Measurements from ENCODE around the gene MYH15.
A peak's percentile ranks its signal among the peaks of the same experiment; 100 is the strongest.

Gene MYH15

GRCh38 chr3:108509871-108510270 lies 525 bp downstream of the MYH15 start:
- no peak for DNase-seq (ENCODE audit: low spot score)

GRCh38 chr3:108509263-108509662 lies 1.1 kb downstream of the MYH15 start:
- DNase-seq (ENCODE audit: low spot score): no peak

GRCh38 chr3:108507902-108508301 lies 2.5 kb downstream of the MYH15 start:
- DNase-seq (ENCODE audit: low spot score): no peak

- no peak for DNase-seq (ENCODE audit: low spot score)
These were observed 4.6 kb downstream of the MYH15 start for GRCh38 chr3:108505811-108506210.

GRCh38 chr3:108503722-108504121 lies 6.7 kb downstream of the MYH15 start:
- no peak for DNase-seq (ENCODE audit: low spot score)

GRCh38 chr3:108501535-108501934 lies 8.9 kb downstream of the MYH15 start:
- DNase-seq (ENCODE audit: low spot score): no peak

- no peak for DNase-seq (ENCODE audit: low spot score)
These were observed 9.7 kb downstream of the MYH15 start for GRCh38 chr3:108500728-108501127.

- no peak for DNase-seq (ENCODE audit: low spot score)
These were observed 13.1 kb downstream of the MYH15 start for GRCh38 chr3:108497271-108497670.

- no peak for DNase-seq (ENCODE audit: low spot score)
These were observed 14.7 kb downstream of the MYH15 start for GRCh38 chr3:108495717-108496116.

- DNase-seq (ENCODE audit: low spot score): no peak
These were observed 15.4 kb downstream of the MYH15 start for GRCh38 chr3:108494906-108495531.

GRCh38 chr3:108493862-108494261 lies 16.5 kb downstream of the MYH15 start:
- DNase-seq (ENCODE audit: low spot score): no peak

- DNase-seq (ENCODE audit: low spot score): no peak
These were observed 18.9 kb downstream of the MYH15 start for GRCh38 chr3:108491456-108491855.

GRCh38 chr3:108489776-108490175 lies 20.6 kb downstream of the MYH15 start:
- peak; percentile 75 for DNase-seq (ENCODE audit: low spot score)

GRCh38 chr3:108488631-108489030 lies 21.8 kb downstream of the MYH15 start:
- no peak for DNase-seq (ENCODE audit: low spot score)

- DNase-seq (ENCODE audit: low spot score): no peak
These were observed 23.0 kb downstream of the MYH15 start for GRCh38 chr3:108487439-108487838.

- DNase-seq (ENCODE audit: low spot score): peak; percentile 74
These were observed 23.5 kb downstream of the MYH15 start for GRCh38 chr3:108486941-108487340.

GRCh38 chr3:108486338-108486737 lies 24.1 kb downstream of the MYH15 start:
- peak; percentile 62 for DNase-seq (ENCODE audit: low spot score)

- DNase-seq (ENCODE audit: low spot score): no peak
These were observed 25.2 kb downstream of the MYH15 start for GRCh38 chr3:108485146-108485545.

- no peak for DNase-seq (ENCODE audit: low spot score)
These were observed 31.2 kb downstream of the MYH15 start for GRCh38 chr3:108479224-108479623.

GRCh38 chr3:108477511-108478147 lies 32.8 kb downstream of the MYH15 start:
- DNase-seq (ENCODE audit: low spot score): peak; percentile 63

GRCh38 chr3:108475220-108475782 lies 35.1 kb downstream of the MYH15 start:
- DNase-seq (ENCODE audit: low spot score): peak; percentile 77

- DNase-seq (ENCODE audit: low spot score): no peak
These were observed 35.8 kb downstream of the MYH15 start for GRCh38 chr3:108474581-108474980.

GRCh38 chr3:108473711-108474110 lies 36.7 kb downstream of the MYH15 start:
- DNase-seq (ENCODE audit: low spot score): no peak
